ENCODE data around the gene USP12.

- TF ChIP-seq POLR2AphosphoS5 (IDR thresholded peaks at IDR 0.05; ENCODE audit: borderline replicate concordance, low read depth, low read length): no peak
- TF ChIP-seq EZH2 (IDR thresholded peaks at IDR 0.05): no peak
- no peak for TF ChIP-seq FOXP2 (optimal IDR thresholded peaks at IDR 0.05; ENCODE audit: control extremely low read depth, extremely low read length, insufficient read depth)
Observed at GRCh38 chr13:27038323-27038722, 133.3 kb downstream of the USP12 start.

All from SK-N-MC (cell line).